Uterus (tissue), 2 donors: ENCODE data around the gene CHST13.

Experiments
- CTCF ChIP-seq, 4 experiments: fragments of 200-600 bp in 2 of 4; fragments of 450-650 bp in 2 of 4; sonication (generic) in 2 of 4; IDR thresholded peaks; one replicate each; pipeline ENCODE4 v1.5.1; 2016 to 2019; ENCODE audit warnings: antibody characterized with exemption in 4 of 4, mild to moderate bottlenecking in 2 of 4, moderate library complexity in 1 of 4
- POLR2A ChIP-seq, 2 donors: fragments of 450-650 bp; IDR thresholded peaks; one replicate each; pipeline ENCODE4 v1.6.1; 2016; ENCODE audit warnings: antibody characterized with exemption in 2 of 2, mild to moderate bottlenecking in 1 of 2, moderate library complexity in 1 of 2

GRCh38 chr3:126519506-126520455, 4.2 kb upstream of the CHST13 start:
- TF ChIP-seq POLR2A (IDR thresholded peaks at IDR 0.05) (no peak), CTCF (IDR thresholded peaks at IDR 0.05) (no peak)
